Measurements from ENCODE around the gene ITGA4. TPM values are rescaled to one million over a fixed set of nuclear protein-coding genes. Genes with fewer than 3 reads are reported as not detected.

The ITGA4 gene
- total and polyA plus RNA-seq, 2 donors (not counting 1 experiment from before 2014, with no cell fraction given): 69.2 to 169 TPM

DNA sequence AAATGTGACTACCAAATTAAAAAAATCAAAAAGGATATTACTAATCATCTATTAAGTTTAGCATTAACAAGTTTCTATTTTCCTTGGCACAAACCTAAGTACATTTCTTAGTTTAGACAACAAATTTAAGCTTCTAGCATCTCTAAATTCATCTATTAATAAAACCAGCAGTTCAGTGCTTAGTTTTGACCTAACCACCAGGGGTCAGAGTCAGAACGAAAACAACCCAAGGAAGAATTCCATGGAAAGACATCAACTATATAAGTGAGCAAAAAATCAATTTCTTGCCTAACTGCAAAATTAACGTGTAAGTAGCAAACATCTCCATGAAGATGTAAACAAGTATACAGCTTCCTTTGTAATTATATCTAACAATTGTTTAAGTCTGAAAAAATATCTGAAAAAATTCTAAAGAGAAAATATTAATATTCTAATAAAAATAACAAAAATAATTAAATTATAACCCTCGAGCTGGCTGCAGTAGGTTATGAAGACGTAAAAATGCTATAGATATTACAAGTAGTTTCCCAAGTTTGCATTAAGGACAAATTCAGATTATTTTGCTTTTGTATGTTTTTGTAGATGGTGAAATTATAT, 116.1 kb downstream of the ITGA4 start:
- ATAC-seq (ENCODE audit: low read depth) (no peak), DNase-seq (no peak)
- no peaks in the 10 kb centered on the region for H3K9me3 ChIP-seq (ENCODE audit: control extremely low read depth in 1 of 3, control insufficient read depth in 2 of 3, insufficient read depth in 1 of 3, low read length in 2 of 3)
- no peaks in the 10 kb centered on the region for H4K20me1 ChIP-seq (ENCODE audit: control insufficient read depth, insufficient read depth, low read length, poor library complexity, severe bottlenecking)
- intact Hi-C loops (cut with micrococcal nuclease): loop anchor here (5.0 kb wide), 1 partner anchor 144 kb away; no protein-coding TSS in a partner anchor
- no peak overlapping the region for H3K9ac ChIP-seq (ENCODE audit: low read length)
- ChIA-PET POLR2A (no interaction called here), CTCF (interaction anchor here (0.6 to 3.8 kb wide), 3 partner anchors 9 to 1450 kb away, joined by 3 to 23 read pairs (median 5); no protein-coding TSS in a partner anchor)
- H3K9me3 Mint-ChIP-seq (ENCODE audit: insufficient read depth): no peaks in the 10 kb centered on the region
- WGBS (ENCODE audit: insufficient coverage): no CpG with 5 or more reads among the region's 4 CpGs
- H2AFZ ChIP-seq (ENCODE audit: insufficient read depth, low read depth, low read length, poor library complexity, severe bottlenecking): no peak overlapping the region
- H3K27ac ChIP-seq (ENCODE audit: low read length in 2 of 2): no peak overlapping the region
- H3K4me1 Mint-ChIP-seq: no peaks in the 10 kb centered on the region
- H3K27me3 ChIP-seq (replicated peaks in 1 of 4; ENCODE audit: control extremely low read depth in 1 of 4, control insufficient read depth in 3 of 4, insufficient read depth in 4 of 4, low read length in 3 of 4): peaks cover 0 to 6% (median 2%) of the 10 kb centered on the region in 4 experiments
- no peaks in the 10 kb centered on the region for H3K36me3 ChIP-seq (replicated peaks in 1 of 2; ENCODE audit: control extremely low read depth in 1 of 2, control insufficient read depth in 1 of 2, extremely low read depth in 1 of 2, insufficient read depth in 2 of 2, low read length in 1 of 2)
- no peaks in the 10 kb centered on the region for H3K79me2 ChIP-seq (ENCODE audit: control insufficient read depth, insufficient read depth, low read length)
- H3K4me3 ChIP-seq (ENCODE audit: control extremely low read depth in 1 of 5, extremely low read depth in 1 of 5, insufficient read depth in 1 of 5, low read depth in 2 of 5, low read length in 4 of 5): no peak overlapping the region
- H3K4me2 ChIP-seq (replicated peaks; ENCODE audit: low read depth, low read length, poor library complexity, severe bottlenecking): no peak overlapping the region
- H3K4me1 ChIP-seq (ENCODE audit: control insufficient read depth in 2 of 2, insufficient read depth in 2 of 2, low read length in 2 of 2): no peaks in the 10 kb centered on the region
- no peak overlapping the region for H3K4me3 Mint-ChIP-seq
- no peak overlapping the region for H3K27ac Mint-ChIP-seq
- peaks cover 12% of the 10 kb centered on the region for H3K27me3 Mint-ChIP-seq
- no peak for TF ChIP-seq EZH2 (IDR thresholded peaks at IDR 0.05; ENCODE audit: borderline replicate concordance, insufficient read depth, low read depth, low read length, poor library complexity, severe bottlenecking)
- TF ChIP-seq CTCF (IDR thresholded peaks at IDR 0.05): peak; percentile 17

- ChIA-PET CTCF (interaction anchor here (3.8 kb wide), 1 partner anchor 140 kb away, joined by 23 read pairs; no protein-coding TSS in a partner anchor), POLR2A (no interaction called here)
- Histone ChIP-seq H3K9ac (ENCODE audit: low read length) (no peak overlapping the region), H3K4me2 (replicated peaks; ENCODE audit: low read depth, low read length, poor library complexity, severe bottlenecking) (no peak overlapping the region), H2AFZ (ENCODE audit: insufficient read depth, low read depth, low read length, poor library complexity, severe bottlenecking) (no peak overlapping the region), H3K9me3 (ENCODE audit: control extremely low read depth in 1 of 3, control insufficient read depth in 2 of 3, insufficient read depth in 1 of 3, low read length in 2 of 3) (no peaks in the 10 kb centered on the region), H3K27me3 (replicated peaks in 1 of 4; ENCODE audit: control extremely low read depth in 1 of 4, control insufficient read depth in 3 of 4, insufficient read depth in 4 of 4, low read length in 3 of 4) (peaks cover 0 to 6% (median 2%) of the 10 kb centered on the region in 4 experiments), H3K27ac (ENCODE audit: low read length in 2 of 2) (no peak overlapping the region), H3K4me3 (ENCODE audit: control extremely low read depth in 1 of 5, extremely low read depth in 1 of 5, insufficient read depth in 1 of 5, low read depth in 2 of 5, low read length in 4 of 5) (no peak overlapping the region), H3K36me3 (replicated peaks in 1 of 2; ENCODE audit: control extremely low read depth in 1 of 2, control insufficient read depth in 1 of 2, extremely low read depth in 1 of 2, insufficient read depth in 2 of 2, low read length in 1 of 2) (no peaks in the 10 kb centered on the region), H3K79me2 (ENCODE audit: control insufficient read depth, insufficient read depth, low read length) (no peaks in the 10 kb centered on the region), H4K20me1 (ENCODE audit: control insufficient read depth, insufficient read depth, low read length, poor library complexity, severe bottlenecking) (no peaks in the 10 kb centered on the region), H3K4me1 (ENCODE audit: control insufficient read depth in 2 of 2, insufficient read depth in 2 of 2, low read length in 2 of 2) (no peaks in the 10 kb centered on the region)
- ATAC-seq (ENCODE audit: low read depth) (no peak), DNase-seq (no peak)
- H3K9me3 Mint-ChIP-seq (ENCODE audit: insufficient read depth): no peaks in the 10 kb centered on the region
- intact Hi-C loops (cut with micrococcal nuclease): loop anchor here (5.0 kb wide), 1 partner anchor 143 kb away; no protein-coding TSS in a partner anchor
- no peak overlapping the region for H3K27ac Mint-ChIP-seq
- 81% methylated on average over 4 of the region's 7 CpGs for WGBS (ENCODE audit: insufficient coverage)
- peaks cover 12% of the 10 kb centered on the region for H3K27me3 Mint-ChIP-seq
- TF ChIP-seq CTCF (IDR thresholded peaks at IDR 0.05): no peak
- TF ChIP-seq EZH2 (IDR thresholded peaks at IDR 0.05; ENCODE audit: borderline replicate concordance, insufficient read depth, low read depth, low read length, poor library complexity, severe bottlenecking): no peak
- H3K4me3 Mint-ChIP-seq: no peak overlapping the region
- H3K4me1 Mint-ChIP-seq: no peaks in the 10 kb centered on the region
Measured at GRCh38 chr2:181574321-181574720, 117.1 kb downstream of the ITGA4 start.

All from B cell (primary cell).